Neural progenitor cell (in vitro differentiated cells): ENCODE results near the gene KLRC2. TPM values are rescaled to one million over a fixed set of nuclear protein-coding genes. Genes with fewer than 3 reads are reported as not detected.
A peak's percentile ranks its signal among the peaks of the same experiment; 100 is the strongest.

ENCODE experiments used
- DNase-seq: peaks from one replicate; pipeline ENCODE4 v3.0.0-alpha.2; 2016; ENCODE audit warnings: low spot score
- H2AFZ ChIP-seq: fragments of 200-600 bp; sonication (generic); replicated peaks from 2 replicates; pipeline ENCODE4 v1.6.1; 2016; ENCODE audit warnings: antibody characterized with exemption
- H3F3A ChIP-seq: fragments of 200-600 bp; sonication (generic); 2 replicates; pipeline ENCODE4 v1.6.1; 2016; ENCODE audit warnings: antibody characterized with exemption, low read depth
- H3K27ac ChIP-seq: fragments of 200-600 bp; sonication (generic); 2 replicates; pipeline ENCODE4 v1.5.1; 2016; ENCODE audit warnings: mild to moderate bottlenecking
- H3K27me3 ChIP-seq: fragments of 200-600 bp; sonication (generic); 2 replicates; pipeline ENCODE4 v1.6.1; 2016; ENCODE audit warnings: mild to moderate bottlenecking, moderate library complexity
- H3K36me3 ChIP-seq: fragments of 200-600 bp; sonication (generic); 2 replicates; pipeline ENCODE4 v1.5.1; 2016
- H3K4me1 ChIP-seq: fragments of 200-600 bp; sonication (generic); 2 replicates; pipeline ENCODE4 v1.6.1; 2016; ENCODE audit warnings: mixed run types
- H3K4me2 ChIP-seq: fragments of 200-600 bp; sonication (generic); 2 replicates; pipeline ENCODE4 v1.6.1; 2016
- H3K4me3 ChIP-seq: fragments of 200-600 bp; sonication (generic); 2 replicates; pipeline ENCODE4 v1.5.1; 2016
- H3K79me2 ChIP-seq: fragments of 200-600 bp; sonication (generic); 2 replicates; pipeline ENCODE4 v1.6.1; 2016; ENCODE audit warnings: low read depth
- H3K9ac ChIP-seq: fragments of 200-600 bp; sonication (generic); 2 replicates; pipeline ENCODE4 v1.6.1; 2016
- H3K9me3 ChIP-seq: fragments of 200-600 bp; sonication (generic); 2 replicates; pipeline ENCODE4 v1.5.1; 2016; ENCODE audit warnings: low read depth
- H4K20me1 ChIP-seq: fragments of 200-600 bp; sonication (generic); 2 replicates; pipeline ENCODE4 v1.6.1; 2016; ENCODE audit warnings: low read depth
- H3K27ac Mint-ChIP-seq: 3 replicates; pipeline ENCODE4 v1.8.0; 2021; ENCODE audit warnings: mixed read lengths
- H3K27me3 Mint-ChIP-seq: 2 replicates; pipeline ENCODE4 v1.8.0; 2022; ENCODE audit warnings: low read depth, mild to moderate bottlenecking, inconsistent platforms, moderate library complexity, mixed read lengths; ENCODE audit not compliant: insufficient read depth
- H3K36me3 Mint-ChIP-seq: 3 replicates; pipeline ENCODE4 v1.8.0; 2021; ENCODE audit warnings: mixed read lengths
- H3K4me1 Mint-ChIP-seq: 3 replicates; pipeline ENCODE4 v1.8.0; 2021; ENCODE audit warnings: mixed read lengths
- H3K4me3 Mint-ChIP-seq: 3 replicates; pipeline ENCODE4 v1.8.0; 2021; ENCODE audit warnings: mild to moderate bottlenecking, moderate library complexity, mixed read lengths
- H3K9me3 Mint-ChIP-seq: 3 replicates; pipeline ENCODE4 v1.8.0; 2020; ENCODE audit warnings: mixed read lengths
- EZH2 ChIP-seq: fragments of 200-600 bp; sonication (generic); IDR thresholded peaks from 2 replicates; pipeline ENCODE4 v1.6.1; 2017; ENCODE audit warnings: antibody characterized with exemption, mild to moderate bottlenecking, moderate library complexity
- EZH2phosphoT487 ChIP-seq: fragments of 200-600 bp; sonication (generic); IDR thresholded peaks from 2 replicates; pipeline ENCODE4 v1.6.1; 2017; ENCODE audit warnings: antibody characterized with exemption
- total RNA-seq: library from RNA; depleted of rRNA; stranded (reverse); fragments of >200 nt; gene quantifications from 2 replicates; pipeline ENCODE4 v1.2.3, GENCODE V29; 2015; ENCODE audit warnings: low replicate concordance
- TF ChIP-seq, protein P1 (sequence below): fragments of 200-600 bp; sonication (generic); IDR thresholded peaks from 2 replicates; pipeline ENCODE4 v1.5.1; 2017; ENCODE audit warnings: antibody characterized with exemption, mild to moderate bottlenecking

KLRC2 gene
- total RNA-seq, 1 donor from 2014 or later = not detected

DNA sequence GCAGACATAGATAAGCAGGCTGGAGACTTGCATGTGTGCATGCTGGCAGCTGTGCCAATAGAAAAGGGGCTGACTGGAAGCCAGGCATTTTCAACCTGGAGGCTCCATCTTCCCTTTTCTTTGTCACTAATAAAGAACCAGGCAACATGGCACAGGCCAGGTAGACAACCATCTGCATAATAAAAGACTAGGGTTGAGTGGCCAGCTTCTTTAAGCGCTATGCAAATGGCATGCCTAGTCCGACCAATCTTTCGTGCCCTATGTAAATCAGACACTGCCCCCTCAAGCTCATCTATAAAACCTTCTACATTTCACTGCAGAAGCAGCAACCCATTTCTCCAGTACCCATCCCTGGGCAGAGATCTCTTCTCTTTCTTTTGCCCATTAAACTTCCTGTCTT, 21.9 kb upstream of the KLRC2 start:
- Mint-ChIP-seq H3K36me3 (no peaks in the 10 kb centered on the region), H3K27ac (no peak overlapping the region), H3K27me3 (no peaks in the 10 kb centered on the region), H3K4me3 (no peak overlapping the region), H3K9me3 (peaks cover 26% of the 10 kb centered on the region), H3K4me1 (no peaks in the 10 kb centered on the region)
- Histone ChIP-seq H4K20me1 (no peaks in the 10 kb centered on the region), H3K4me2 (no peak overlapping the region), H3K79me2 (no peaks in the 10 kb centered on the region), H3K4me1 (no peaks in the 10 kb centered on the region), H3K27me3 (no peaks in the 10 kb centered on the region), H2AFZ (peak overlapping the region; percentile 69), H3F3A (no peaks in the 10 kb centered on the region), H3K4me3 (no peak overlapping the region), H3K9ac (no peak overlapping the region), H3K9me3 (no peaks in the 10 kb centered on the region), H3K36me3 (no peaks in the 10 kb centered on the region), H3K27ac (no peak overlapping the region)
- peak; percentile 11 for DNase-seq
- TF ChIP-seq EZH2 (no peak), EZH2phosphoT487 (no peak)
- TF ChIP-seq, protein P1, sequence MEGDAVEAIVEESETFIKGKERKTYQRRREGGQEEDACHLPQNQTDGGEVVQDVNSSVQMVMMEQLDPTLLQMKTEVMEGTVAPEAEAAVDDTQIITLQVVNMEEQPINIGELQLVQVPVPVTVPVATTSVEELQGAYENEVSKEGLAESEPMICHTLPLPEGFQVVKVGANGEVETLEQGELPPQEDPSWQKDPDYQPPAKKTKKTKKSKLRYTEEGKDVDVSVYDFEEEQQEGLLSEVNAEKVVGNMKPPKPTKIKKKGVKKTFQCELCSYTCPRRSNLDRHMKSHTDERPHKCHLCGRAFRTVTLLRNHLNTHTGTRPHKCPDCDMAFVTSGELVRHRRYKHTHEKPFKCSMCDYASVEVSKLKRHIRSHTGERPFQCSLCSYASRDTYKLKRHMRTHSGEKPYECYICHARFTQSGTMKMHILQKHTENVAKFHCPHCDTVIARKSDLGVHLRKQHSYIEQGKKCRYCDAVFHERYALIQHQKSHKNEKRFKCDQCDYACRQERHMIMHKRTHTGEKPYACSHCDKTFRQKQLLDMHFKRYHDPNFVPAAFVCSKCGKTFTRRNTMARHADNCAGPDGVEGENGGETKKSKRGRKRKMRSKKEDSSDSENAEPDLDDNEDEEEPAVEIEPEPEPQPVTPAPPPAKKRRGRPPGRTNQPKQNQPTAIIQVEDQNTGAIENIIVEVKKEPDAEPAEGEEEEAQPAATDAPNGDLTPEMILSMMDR = no peak

DNA sequence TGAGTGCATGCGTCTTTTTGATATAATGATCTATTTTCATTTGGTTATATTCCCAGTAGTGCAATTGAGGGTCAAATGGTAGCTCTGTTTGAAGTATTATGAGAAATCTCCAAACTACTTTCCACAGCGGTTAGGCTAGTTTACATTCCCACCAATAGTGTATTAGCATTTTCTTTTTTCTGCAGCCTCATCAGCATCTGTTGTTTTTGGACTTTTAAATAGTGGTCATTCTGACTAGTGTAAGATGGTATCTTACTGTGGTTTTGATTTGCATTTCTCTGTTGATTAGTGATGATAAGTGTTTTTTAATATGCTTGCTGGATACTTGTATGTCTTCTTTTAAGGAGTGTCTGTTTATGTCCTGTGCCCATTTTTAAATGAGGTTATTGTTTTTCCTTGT, 21.0 kb upstream of the KLRC2 start:
- Histone ChIP-seq H3K27me3 (no peaks in the 10 kb centered on the region), H3K9ac (no peak overlapping the region), H2AFZ (no peak overlapping the region), H3K9me3 (no peaks in the 10 kb centered on the region), H3K27ac (no peak overlapping the region), H3K4me3 (no peak overlapping the region), H4K20me1 (no peaks in the 10 kb centered on the region), H3K36me3 (no peaks in the 10 kb centered on the region), H3K79me2 (no peaks in the 10 kb centered on the region), H3K4me1 (no peaks in the 10 kb centered on the region), H3K4me2 (no peak overlapping the region), H3F3A (no peaks in the 10 kb centered on the region)
- Mint-ChIP-seq H3K36me3 (no peaks in the 10 kb centered on the region), H3K4me3 (no peak overlapping the region), H3K9me3 (peaks cover 25% of the 10 kb centered on the region), H3K27me3 (no peaks in the 10 kb centered on the region), H3K27ac (no peak overlapping the region), H3K4me1 (no peaks in the 10 kb centered on the region)
- TF ChIP-seq EZH2 (no peak), EZH2phosphoT487 (no peak)
- TF ChIP-seq, protein P1 = no peak
- no peak for DNase-seq

DNA sequence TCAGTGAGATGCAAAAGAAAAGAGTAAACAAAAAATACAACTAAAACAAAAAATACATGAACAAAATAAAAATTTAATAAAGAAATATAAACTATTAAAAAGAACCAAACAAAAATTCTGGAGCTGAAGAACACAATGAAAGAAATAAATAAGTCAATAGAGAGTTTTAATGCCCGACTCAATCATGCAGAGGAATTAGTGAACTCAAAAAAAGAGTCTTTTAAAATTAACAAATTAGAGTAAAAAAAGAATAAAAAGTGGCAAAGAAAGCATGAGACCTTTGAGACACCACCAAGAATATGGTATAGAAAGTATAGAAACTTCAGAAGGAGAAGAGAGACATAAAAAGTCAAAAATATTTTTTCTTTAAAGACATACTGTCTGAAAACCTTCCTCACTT, 20.0 kb upstream of the KLRC2 start:
- Histone ChIP-seq H3F3A (no peaks in the 10 kb centered on the region), H3K9ac (no peak overlapping the region), H3K79me2 (no peaks in the 10 kb centered on the region), H3K4me3 (no peak overlapping the region), H3K4me1 (no peaks in the 10 kb centered on the region), H3K4me2 (no peak overlapping the region), H3K9me3 (no peaks in the 10 kb centered on the region), H2AFZ (no peak overlapping the region), H3K36me3 (no peaks in the 10 kb centered on the region), H4K20me1 (no peaks in the 10 kb centered on the region), H3K27me3 (no peaks in the 10 kb centered on the region), H3K27ac (no peak overlapping the region)
- no peak overlapping the region for H3K4me3 Mint-ChIP-seq
- peaks cover 23% of the 10 kb centered on the region for H3K9me3 Mint-ChIP-seq
- no peaks in the 10 kb centered on the region for H3K36me3 Mint-ChIP-seq
- H3K27ac Mint-ChIP-seq = no peak overlapping the region
- no peak for DNase-seq
- H3K4me1 Mint-ChIP-seq = no peaks in the 10 kb centered on the region
- no peak for TF ChIP-seq EZH2phosphoT487
- no peaks in the 10 kb centered on the region for H3K27me3 Mint-ChIP-seq

DNA sequence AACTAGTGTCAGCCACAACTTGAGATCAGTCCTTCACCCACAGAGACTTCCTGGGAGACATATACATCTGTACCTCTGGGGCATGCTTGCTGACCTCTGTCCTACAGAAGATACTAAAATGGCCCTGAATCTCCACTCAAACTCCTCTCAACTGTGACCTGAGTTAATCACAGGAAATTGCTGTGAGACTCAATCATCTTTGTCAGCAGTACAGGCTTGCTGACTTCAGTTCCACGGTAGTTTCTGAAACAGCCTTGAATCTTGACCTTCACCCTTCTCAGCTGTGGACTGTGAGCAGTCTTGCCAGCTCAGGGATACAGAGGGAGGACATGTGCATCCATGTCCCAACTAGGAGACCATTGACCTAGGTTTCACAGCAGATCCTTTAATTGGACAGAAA, 18.7 kb upstream of the KLRC2 start:
- H3K79me2 ChIP-seq = no peaks in the 10 kb centered on the region
- H3K27ac ChIP-seq = no peak overlapping the region
- H3K4me3 ChIP-seq = no peak overlapping the region
- no peaks in the 10 kb centered on the region for H3K27me3 Mint-ChIP-seq
- H3K9me3 ChIP-seq = no peaks in the 10 kb centered on the region
- peaks cover 23% of the 10 kb centered on the region for H3K9me3 Mint-ChIP-seq
- no peaks in the 10 kb centered on the region for H3K36me3 ChIP-seq
- H3K9ac ChIP-seq = no peak overlapping the region
- no peak overlapping the region for H2AFZ ChIP-seq
- no peaks in the 10 kb centered on the region for H3K4me1 ChIP-seq
- H3K36me3 Mint-ChIP-seq = no peaks in the 10 kb centered on the region
- H3F3A ChIP-seq = no peaks in the 10 kb centered on the region
- H3K27me3 ChIP-seq = no peaks in the 10 kb centered on the region
- H3K27ac Mint-ChIP-seq = no peak overlapping the region
- no peak for DNase-seq
- no peak overlapping the region for H3K4me3 Mint-ChIP-seq
- no peaks in the 10 kb centered on the region for H4K20me1 ChIP-seq
- H3K4me2 ChIP-seq = no peak overlapping the region
- H3K4me1 Mint-ChIP-seq = no peaks in the 10 kb centered on the region
- TF ChIP-seq EZH2 = no peak
- TF ChIP-seq, protein P1 = no peak
- no peak for TF ChIP-seq EZH2phosphoT487
